T follicular helper cell (primary cell): ENCODE data around the gene MDM1.

Experiments
- DNase-seq: peaks from one replicate; pipeline ENCODE4 v3.0.0-alpha.2; 2020; ENCODE audit warnings: low read depth
- total RNA-seq, 2 experiments: gene quantifications; one replicate each; lab custom pipeline; 2026; lab: John Stamatoyannopoulos, UW

Gene MDM1, protein sequence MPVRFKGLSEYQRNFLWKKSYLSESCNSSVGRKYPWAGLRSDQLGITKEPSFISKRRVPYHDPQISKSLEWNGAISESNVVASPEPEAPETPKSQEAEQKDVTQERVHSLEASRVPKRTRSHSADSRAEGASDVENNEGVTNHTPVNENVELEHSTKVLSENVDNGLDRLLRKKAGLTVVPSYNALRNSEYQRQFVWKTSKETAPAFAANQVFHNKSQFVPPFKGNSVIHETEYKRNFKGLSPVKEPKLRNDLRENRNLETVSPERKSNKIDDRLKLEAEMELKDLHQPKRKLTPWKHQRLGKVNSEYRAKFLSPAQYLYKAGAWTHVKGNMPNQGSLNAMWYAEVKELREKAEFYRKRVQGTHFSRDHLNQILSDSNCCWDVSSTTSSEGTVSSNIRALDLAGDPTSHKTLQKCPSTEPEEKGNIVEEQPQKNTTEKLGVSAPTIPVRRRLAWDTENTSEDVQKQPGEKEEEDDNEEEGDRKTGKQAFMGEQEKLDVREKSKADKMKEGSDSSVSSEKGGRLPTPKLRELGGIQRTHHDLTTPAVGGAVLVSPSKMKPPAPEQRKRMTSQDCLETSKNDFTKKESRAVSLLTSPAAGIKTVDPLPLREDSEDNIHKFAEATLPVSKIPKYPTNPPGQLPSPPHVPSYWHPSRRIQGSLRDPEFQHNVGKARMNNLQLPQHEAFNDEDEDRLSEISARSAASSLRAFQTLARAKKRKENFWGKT
- 16.1 to 31.4 reads per million in 2 experiments for total RNA-seq

GRCh38 chr12:68331869-68332727 is at the start of gene MDM1:
Gene MDM1 (minus strand): TSS chr12:68332362. CDS start chr12:68332245, 117 bp downstream.
- DNase-seq: peak; percentile 91

DNA sequence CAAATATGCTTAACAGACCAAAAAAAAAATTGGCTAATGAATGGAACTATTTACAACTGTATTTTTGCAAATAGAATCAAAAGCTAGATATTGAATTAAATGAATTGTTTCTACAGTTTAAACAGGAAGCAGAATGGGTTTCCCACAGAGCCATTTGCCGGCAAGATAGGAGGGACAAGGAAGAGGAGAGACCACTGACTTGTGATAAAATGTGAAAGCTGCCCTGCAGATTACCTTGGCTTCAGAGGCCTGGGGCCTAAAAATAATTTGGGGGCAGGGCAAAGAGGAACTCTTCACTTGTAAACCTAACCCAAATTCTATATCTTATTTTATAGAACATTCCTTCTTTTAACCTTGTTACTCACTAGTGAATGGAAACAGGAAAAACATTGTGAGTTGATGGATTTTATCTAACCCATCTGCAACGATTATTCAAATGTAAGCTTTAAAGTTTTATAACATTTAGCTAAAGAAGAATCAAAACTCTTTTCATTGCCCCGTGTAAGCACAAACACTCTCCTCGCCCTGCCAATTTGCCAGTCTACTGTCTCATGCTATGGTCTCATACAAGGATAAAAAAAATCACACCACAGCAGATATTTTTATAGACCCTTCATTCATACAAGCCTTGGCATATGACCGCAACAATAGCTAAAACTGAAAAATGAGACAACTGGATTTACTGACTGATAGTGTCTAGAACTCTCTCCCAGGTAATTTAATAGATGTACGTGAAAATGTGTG is 49.5 kb upstream of the MDM1 start:
- no peak for DNase-seq

GRCh38 chr12:68378872-68379606 is 46.9 kb upstream of the MDM1 start:
- no peak for DNase-seq

DNA sequence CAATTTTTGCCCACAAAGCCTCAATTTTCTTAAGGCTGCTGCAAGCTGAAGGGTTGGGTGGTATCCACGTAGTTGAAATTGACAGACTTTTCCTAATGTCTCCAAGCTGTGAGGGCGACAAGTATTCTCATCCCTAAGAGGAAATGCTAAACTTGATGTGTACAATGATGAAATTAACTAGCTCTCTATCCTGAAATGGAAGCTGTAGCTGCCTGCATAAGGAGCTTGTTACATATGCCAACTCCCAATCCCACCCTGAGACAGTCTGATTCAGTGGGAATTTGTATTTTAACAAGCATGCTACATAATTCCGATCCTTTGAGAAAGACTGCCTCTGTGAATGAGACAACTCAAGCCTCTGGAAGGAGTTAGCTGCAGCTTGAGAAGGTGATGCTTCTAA is 45.7 kb upstream of the MDM1 start:
- DNase-seq: no peak

DNA sequence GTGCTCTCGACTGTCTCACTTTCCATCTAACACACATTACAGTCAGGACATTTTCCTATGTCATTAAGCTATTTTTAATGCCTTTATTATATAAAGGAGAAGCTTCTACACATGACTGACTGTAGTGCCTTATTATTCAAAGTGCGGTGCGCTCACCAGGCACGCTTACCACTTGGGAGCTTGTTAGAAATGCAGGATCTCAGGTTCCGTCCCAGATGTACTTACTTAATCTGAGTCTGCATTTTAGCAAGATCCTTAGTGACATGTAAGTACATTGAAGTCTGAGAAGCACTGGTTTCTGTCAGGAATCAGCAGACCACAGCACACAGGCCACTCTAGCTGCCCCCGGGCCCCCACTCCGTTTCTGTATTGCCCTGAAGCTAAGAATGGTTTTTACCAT is 44.7 kb upstream of the MDM1 start:
- DNase-seq: no peak

DNA sequence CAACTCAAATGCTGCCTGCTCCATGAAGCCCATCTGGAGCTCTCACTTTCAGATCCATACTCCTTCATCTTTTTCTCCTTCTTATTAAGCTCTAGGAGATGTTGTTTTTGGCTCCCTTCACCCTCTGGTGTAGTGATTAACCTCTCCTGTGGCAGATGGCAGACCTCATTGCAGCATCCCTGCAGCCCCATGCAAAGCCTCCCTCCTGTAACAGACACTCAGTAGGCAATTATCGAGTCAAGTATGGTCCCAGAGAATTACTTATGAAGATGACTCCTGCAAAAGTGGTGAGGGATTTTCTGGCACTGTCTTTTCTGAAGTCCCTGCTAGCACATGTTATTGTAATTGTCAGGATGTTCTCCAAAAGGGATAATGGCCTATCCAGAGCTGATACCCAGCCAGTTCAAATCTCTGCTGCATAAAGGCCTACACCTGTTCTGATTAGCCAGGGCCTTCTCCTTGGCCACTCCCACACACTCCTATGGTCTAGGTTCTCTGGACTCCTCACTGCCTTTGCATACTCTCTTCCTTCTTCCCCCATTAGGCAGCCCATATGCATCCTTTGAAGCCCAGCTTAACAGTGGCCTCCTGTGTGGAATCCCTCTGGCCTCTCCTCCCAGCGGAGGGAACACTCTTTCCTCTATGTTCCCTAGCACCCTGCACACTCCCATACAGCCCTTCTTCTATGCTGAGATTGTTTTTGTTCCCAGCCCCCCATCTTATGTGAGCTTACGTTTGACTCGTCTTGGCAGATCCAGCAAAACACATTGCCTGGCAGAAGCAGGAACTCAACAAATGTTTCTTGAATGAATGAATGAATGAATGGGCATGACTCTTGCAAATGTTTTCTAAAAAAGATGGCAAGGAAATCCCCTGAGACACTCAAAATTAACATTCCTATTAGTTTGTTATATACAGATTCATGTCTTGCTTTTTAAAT is 43.9 kb upstream of the MDM1 start:
- DNase-seq: no peak

GRCh38 chr12:68374307-68374982 is 42.3 kb upstream of the MDM1 start:
- DNase-seq: peak; percentile 15

DNA sequence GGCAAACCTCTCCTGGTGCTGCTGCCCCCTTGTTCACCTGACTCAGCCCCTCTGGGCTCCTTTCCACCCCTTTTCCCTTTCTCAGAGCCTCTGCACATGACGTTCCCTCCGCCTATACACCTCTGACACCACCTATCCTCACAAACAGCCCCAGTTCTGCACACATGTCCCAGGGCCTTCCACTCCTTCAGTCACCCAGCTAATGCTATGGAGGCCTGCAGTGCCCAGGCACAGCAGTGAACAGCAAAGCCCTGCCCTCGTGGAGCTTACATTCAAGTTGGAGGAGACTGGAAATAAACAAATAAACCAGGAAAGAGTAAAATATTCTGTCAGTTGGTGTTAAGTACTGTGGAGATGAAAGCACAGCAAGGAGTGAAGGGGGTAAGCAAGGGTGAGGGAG is 38.5 kb upstream of the MDM1 start:
- DNase-seq: no peak

GRCh38 chr12:68370006-68370590 is 37.9 kb upstream of the MDM1 start:
- no peak for DNase-seq

DNA sequence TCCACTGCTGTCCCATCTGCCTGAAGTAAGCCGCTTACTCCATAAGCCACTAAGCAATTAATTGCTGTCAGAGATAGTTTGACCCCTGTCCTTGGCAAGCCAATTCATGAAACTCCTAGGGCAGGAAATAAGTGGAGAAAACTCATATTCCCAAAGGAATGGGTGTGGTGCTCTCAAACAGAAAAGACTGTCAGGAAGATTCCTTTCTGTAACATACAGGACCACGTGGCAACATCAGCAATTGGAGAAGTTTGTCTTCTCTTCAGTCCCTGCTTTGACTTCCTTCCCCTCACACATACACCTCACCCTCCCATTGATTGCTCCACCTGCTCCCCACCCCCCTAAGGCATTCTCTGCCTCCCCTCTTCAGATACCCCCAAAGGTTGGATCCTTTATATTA is 36.2 kb upstream of the MDM1 start:
- DNase-seq: no peak

DNA sequence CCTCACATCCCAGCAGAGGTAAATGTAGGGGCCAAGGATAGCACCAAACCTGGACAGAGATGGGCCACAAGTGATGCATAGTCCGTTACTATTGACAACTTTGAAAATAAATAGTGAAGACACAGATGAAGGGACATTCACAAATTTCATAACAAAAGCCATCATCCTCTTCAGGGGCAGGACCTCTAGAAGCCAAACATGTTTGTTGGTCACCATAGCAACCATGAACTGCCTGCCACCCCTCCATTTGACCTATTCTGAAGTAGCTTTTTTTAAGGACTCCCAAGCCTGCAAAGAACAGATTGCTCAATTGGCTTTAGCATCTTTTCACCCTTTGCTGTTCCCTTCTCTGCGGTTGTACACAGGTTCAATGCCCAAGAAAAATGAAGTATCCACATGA is 35.7 kb upstream of the MDM1 start:
- DNase-seq: no peak

- DNase-seq: no peak
Observed at GRCh38 chr12:68367116-68367515, 35.0 kb upstream of the MDM1 start.

- DNase-seq: peak; percentile 55
Observed at GRCh38 chr12:68364893-68365725, 32.9 kb upstream of the MDM1 start.

DNA sequence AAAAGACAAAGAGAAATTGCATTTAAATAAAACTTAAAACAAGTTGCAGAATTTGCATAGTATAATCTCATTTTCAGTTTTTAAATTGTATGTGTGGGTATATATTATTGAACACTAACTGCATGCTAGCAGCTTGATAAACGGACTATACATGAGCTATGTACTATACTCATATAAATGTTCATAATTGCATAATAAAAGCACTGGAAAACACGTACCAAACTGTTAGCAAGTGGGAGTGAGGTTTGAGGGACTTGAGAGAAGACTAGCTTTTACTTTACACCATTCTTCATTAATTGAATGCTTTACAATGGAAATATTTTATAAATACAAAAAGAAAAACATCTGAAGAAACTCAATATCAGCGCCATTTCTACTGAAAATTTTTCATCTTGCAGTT is 32.2 kb upstream of the MDM1 start:
- no peak for DNase-seq

DNA sequence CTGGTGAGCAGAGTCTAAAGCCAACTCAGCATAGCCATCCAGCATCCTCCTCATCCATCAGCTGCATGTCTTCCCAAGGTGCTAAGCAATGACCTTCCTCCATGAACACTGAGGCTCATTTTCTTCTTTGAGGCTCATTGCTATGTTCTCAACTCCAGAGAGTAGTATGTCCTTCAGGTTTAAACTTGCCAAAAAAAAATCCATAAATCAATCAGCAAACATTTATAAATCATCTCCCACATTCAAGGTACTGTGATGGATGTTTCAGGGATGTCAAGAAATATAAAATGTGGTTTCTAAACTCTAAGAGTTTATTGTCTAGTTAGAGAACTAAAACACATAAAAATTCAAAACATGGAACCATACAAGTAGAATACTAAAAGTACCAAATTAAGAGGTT is 29.8 kb upstream of the MDM1 start:
- no peak for DNase-seq

DNA sequence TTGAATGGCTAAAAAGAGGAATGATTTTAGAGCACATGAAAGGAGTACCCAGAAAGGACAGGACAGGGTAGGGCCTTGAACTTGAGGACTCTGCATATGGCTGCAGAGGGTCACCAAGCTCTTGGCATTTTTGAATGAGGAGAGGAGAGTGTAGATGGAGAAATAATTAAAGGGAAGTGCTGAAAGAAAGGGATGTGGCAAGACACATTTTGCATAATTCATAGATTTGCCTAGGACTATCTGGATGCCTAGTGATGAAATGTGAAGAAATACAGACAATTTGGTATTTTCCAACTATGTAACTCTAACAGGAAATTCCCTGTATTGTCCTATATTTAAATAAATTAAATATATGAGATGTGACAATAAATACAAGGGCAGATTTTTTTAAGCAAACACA is 27.5 kb upstream of the MDM1 start:
- DNase-seq: no peak

- DNase-seq: peak; percentile 46
Observed at GRCh38 chr12:68358532-68359485, 26.6 kb upstream of the MDM1 start.
